ENCODE results near the gene RPH3AL.

GRCh38 chr17:205148-205669 lies 147.4 kb downstream of the RPH3AL start:
- no peak for TF ChIP-seq POLR2A (IDR thresholded peaks at IDR 0.05)
- no peak for TF ChIP-seq EP300 (IDR thresholded peaks at IDR 0.05; ENCODE audit: low read depth)
- no peak for TF ChIP-seq CTCF (IDR thresholded peaks at IDR 0.05)
- no peak for TF ChIP-seq POLR2AphosphoS5 (IDR thresholded peaks at IDR 0.05)

Data from transverse colon (tissue), 4 donors.